Body of pancreas (tissue), 4 donors: ENCODE results near the gene OR51G2.

Source experiments
- CTCF ChIP-seq, 7 experiments: fragments of 450-650 bp in 4 of 7; fragments of 200-600 bp in 3 of 7; sonication (generic) in 3 of 7; IDR thresholded peaks; one replicate each; pipeline ENCODE4 v1.5.1; 2016 to 2019; ENCODE audit warnings: antibody characterized with exemption in 7 of 7
- POLR2A ChIP-seq, 3 donors: fragments of 450-650 bp; IDR thresholded peaks; one replicate each; pipeline ENCODE4 v1.6.1; 2016; ENCODE audit warnings: antibody characterized with exemption in 3 of 3, mild to moderate bottlenecking in 2 of 3

- TF ChIP-seq POLR2A (IDR thresholded peaks at IDR 0.05) (no peak), CTCF (IDR thresholded peaks at IDR 0.05) (no peak)
Observed at GRCh38 chr11:4922304-4922703, 3.2 kb upstream of the OR51G2 start.
